GM23338 (cell line): Measurements from ENCODE around the gene STON1. TPM values are rescaled to one million over a fixed set of nuclear protein-coding genes. Genes with fewer than 3 reads are reported as not detected.
"Not testable (repeated sequence)": the region's sequence is repeated elsewhere in the genome, so short reads cannot be mapped to it uniquely, and the experiment has no call there.

ENCODE experiments used
- ATAC-seq: fragments of 200-7000 bp; cut with Tn5 transposase; 3 replicates; pipeline ENCODE4 v1.9.1; 2020
- DNase-seq: peaks from one replicate; pipeline ENCODE4 v3.0.0-alpha.2; 2015; ENCODE audit warnings: low spot score
- H2AFZ ChIP-seq: fragments of 200-600 bp; sonication (generic); 2 replicates; pipeline ENCODE4 v1.8.0; 2016; ENCODE audit warnings: antibody characterized with exemption, mild to moderate bottlenecking, moderate library complexity
- H3F3A ChIP-seq: fragments of 200-600 bp; sonication (generic); replicated peaks from 2 replicates; pipeline ENCODE4 v1.8.0; 2017; ENCODE audit warnings: antibody characterized with exemption, mixed run types, low read depth
- H3K27ac ChIP-seq: fragments of 200-600 bp; sonication (generic); 2 replicates; pipeline ENCODE4 v1.6.1; 2016; ENCODE audit warnings: low read depth
- H3K27me3 ChIP-seq: fragments of 200-600 bp; sonication (generic); 2 replicates; pipeline ENCODE4 v1.8.0; 2016; ENCODE audit warnings: mild to moderate bottlenecking, mixed run types, moderate library complexity; ENCODE audit not compliant: insufficient read depth
- H3K36me3 ChIP-seq: fragments of 200-600 bp; sonication (generic); 2 replicates; pipeline ENCODE4 v1.8.0; 2016; ENCODE audit warnings: mild to moderate bottlenecking; ENCODE audit not compliant: insufficient read depth
- H3K4me1 ChIP-seq: fragments of 200-600 bp; sonication (generic); 2 replicates; pipeline ENCODE4 v1.8.0; 2016; ENCODE audit warnings: mild to moderate bottlenecking, moderate library complexity; ENCODE audit not compliant: insufficient read depth
- H3K4me2 ChIP-seq: fragments of 200-600 bp; sonication (generic); 2 replicates; pipeline ENCODE4 v1.7.1; 2017; ENCODE audit warnings: mixed run types
- H3K4me3 ChIP-seq: fragments of 200-600 bp; sonication (generic); 2 replicates; pipeline ENCODE4 v1.6.1; 2016; ENCODE audit warnings: mixed run types
- H3K79me2 ChIP-seq: fragments of 200-600 bp; sonication (generic); replicated peaks from 2 replicates; pipeline ENCODE4 v1.8.0; 2017; ENCODE audit warnings: mild to moderate bottlenecking; ENCODE audit not compliant: insufficient read depth
- H3K9me2 ChIP-seq: fragments of 200-600 bp; sonication (generic); 2 replicates; pipeline ENCODE4 v1.8.0; 2017; ENCODE audit not compliant: insufficient read depth
- H4K20me1 ChIP-seq: fragments of 200-600 bp; sonication (generic); replicated peaks from 2 replicates; pipeline ENCODE4 v1.8.0; 2017; ENCODE audit warnings: mild to moderate bottlenecking; ENCODE audit not compliant: insufficient read depth
- H3K27ac Mint-ChIP-seq: 2 replicates; pipeline ENCODE4 v1.8.0; 2020; ENCODE audit warnings: inconsistent platforms, mild to moderate bottlenecking, moderate library complexity, mixed read lengths
- H3K27me3 Mint-ChIP-seq: 3 replicates; pipeline ENCODE4 v1.8.0; 2022; ENCODE audit warnings: low read depth, mild to moderate bottlenecking, moderate library complexity, mixed read lengths, inconsistent platforms; ENCODE audit not compliant: insufficient read depth, poor library complexity
- H3K36me3 Mint-ChIP-seq: 3 replicates; pipeline ENCODE4 v1.8.0; 2021; ENCODE audit warnings: low read depth, mild to moderate bottlenecking, inconsistent platforms, moderate library complexity, mixed read lengths
- H3K4me1 Mint-ChIP-seq: 3 replicates; pipeline ENCODE4 v1.8.0; 2020; ENCODE audit warnings: mild to moderate bottlenecking, inconsistent platforms, mixed read lengths
- H3K4me3 Mint-ChIP-seq: 3 replicates; pipeline ENCODE4 v1.8.0; 2021; ENCODE audit warnings: moderate library complexity, mild to moderate bottlenecking, inconsistent platforms, mixed read lengths
- H3K9me3 Mint-ChIP-seq: 3 replicates; pipeline ENCODE4 v1.8.0; 2020; ENCODE audit warnings: moderate library complexity, mild to moderate bottlenecking, inconsistent platforms, mixed read lengths
- CREB1 ChIP-seq: fragments of 250-450 bp; sonication (Bioruptor Pico); IDR thresholded peaks from 2 replicates; pipeline ENCODE4 v1.5.0; 2020; ENCODE audit warnings: low read depth, mild to moderate bottlenecking, moderate library complexity
- CTCF ChIP-seq, 2 experiments: fragments of 200-600 bp in 1 of 2; sonication (generic) in 1 of 2; conservative IDR thresholded peaks; 2 replicates each; pipeline versions ENCODE4 v1.5.1 to v1.6.1; 2016 to 2017; ENCODE audit warnings: antibody characterized with exemption in 2 of 2, low read depth in 2 of 2, mild to moderate bottlenecking in 2 of 2, moderate library complexity in 1 of 2
- EZH2 ChIP-seq: fragments of 200-600 bp; sonication (generic); IDR thresholded peaks from one replicate; pipeline ENCODE4 v1.8.0; 2017; ENCODE audit warnings: antibody characterized with exemption, mild to moderate bottlenecking, low read depth; ENCODE audit not compliant: unreplicated experiment
- EZH2phosphoT487 ChIP-seq: fragments of 200-600 bp; sonication (generic); IDR thresholded peaks from one replicate; pipeline ENCODE4 v1.8.1; 2018; ENCODE audit warnings: antibody characterized with exemption; ENCODE audit not compliant: unreplicated experiment
- JUNB ChIP-seq: IDR thresholded peaks from one replicate; pipeline ENCODE4 v1.6.1; 2016; ENCODE audit warnings: antibody characterized with exemption; ENCODE audit not compliant: unreplicated experiment
- NANOG ChIP-seq: IDR thresholded peaks from 2 replicates; pipeline ENCODE4 v1.6.1; 2016; ENCODE audit warnings: antibody characterized with exemption, borderline replicate concordance
- REST ChIP-seq: IDR thresholded peaks from one replicate; pipeline ENCODE4 v1.6.1; 2018; ENCODE audit warnings: antibody characterized with exemption; ENCODE audit not compliant: unreplicated experiment
- ZNF114 ChIP-seq: fragments of 250-450 bp; sonication (Bioruptor Pico); IDR thresholded peaks from 2 replicates; pipeline ENCODE4 v1.5.0; 2020; ENCODE audit warnings: mild to moderate bottlenecking, moderate library complexity
- polyA plus RNA-seq: library from polyadenylated mRNA; unstranded; fragments of >200 nt; fragmentation: Nextera tagmentation; extraction: Ambion mirVana; gene quantifications from 2 replicates; pipeline ENCODE4 v1.2.1, GENCODE V29; 2016
- total RNA-seq: library from RNA; depleted of rRNA; stranded (reverse); fragments of >200 nt; shearing (Covaris generic); gene quantifications from 2 replicates; pipeline ENCODE4 v1.2.3, GENCODE V29; 2014
- TF ChIP-seq, protein P1 (sequence below): fragments of 250-450 bp; sonication (Bioruptor Pico); IDR thresholded peaks from 2 replicates; pipeline ENCODE4 v1.5.0; 2020; ENCODE audit warnings: mild to moderate bottlenecking, moderate library complexity
- TF ChIP-seq, protein P2 (sequence below): IDR thresholded peaks from 2 replicates; pipeline ENCODE4 v1.6.1; 2016; ENCODE audit warnings: antibody characterized with exemption

STON1 gene
- total and polyA plus RNA-seq, 2 experiments from 2014 or later = 5.4 to 14.4 TPM

DNA sequence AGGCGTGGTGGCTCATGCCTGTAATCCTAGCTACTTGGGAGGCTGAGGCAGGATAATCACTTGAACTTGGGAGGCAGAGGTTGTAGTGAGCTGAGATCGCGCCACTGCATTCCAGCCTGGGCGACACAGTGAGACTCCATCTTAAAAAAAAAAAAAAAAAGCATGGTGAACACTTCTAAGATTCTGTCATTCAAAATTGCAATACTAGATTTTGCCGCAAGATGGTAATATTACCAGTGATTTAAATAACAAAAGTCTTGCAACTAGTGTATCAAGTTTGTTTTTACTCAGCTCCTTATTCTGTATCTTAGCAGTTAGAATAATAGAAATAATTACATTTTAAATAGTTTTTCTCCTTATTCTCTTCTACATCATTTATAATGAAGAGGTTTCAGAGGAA, 92.7 kb downstream of the STON1 start:
- not testable (repeated sequence) for H2AFZ ChIP-seq, H3F3A ChIP-seq, H3K4me2 ChIP-seq, H3K4me1 Mint-ChIP-seq, H4K20me1 ChIP-seq, DNase-seq, H3K79me2 ChIP-seq, H3K4me3 Mint-ChIP-seq, H3K36me3 ChIP-seq, H3K27me3 Mint-ChIP-seq, H3K4me1 ChIP-seq, ATAC-seq, H3K27ac Mint-ChIP-seq, H3K9me2 ChIP-seq, H3K27ac ChIP-seq, H3K27me3 ChIP-seq, H3K4me3 ChIP-seq, H3K36me3 Mint-ChIP-seq
- H3K9me3 Mint-ChIP-seq = peaks cover 15% of the 10 kb centered on the region; the same call in 2 of the 3 replicates

DNA sequence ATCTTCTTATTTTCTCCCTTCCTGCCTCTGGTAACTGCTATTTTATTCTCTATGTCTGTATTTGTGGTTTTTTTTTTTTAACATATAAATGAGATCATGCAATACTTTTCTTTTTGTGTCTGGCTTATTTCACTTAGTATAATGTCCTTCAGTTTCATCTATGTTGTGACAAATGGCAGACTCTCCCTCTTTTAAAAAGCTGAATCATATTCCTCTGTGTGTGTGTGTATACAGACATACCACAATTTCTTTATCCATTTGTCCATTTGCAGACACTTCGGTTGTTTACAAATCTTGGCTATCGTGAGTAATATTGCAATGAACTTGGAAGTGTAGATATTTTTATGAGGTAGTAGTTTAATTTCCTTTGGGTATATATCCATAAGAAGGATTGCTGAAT, 94.7 kb downstream of the STON1 start:
- no peaks in the 10 kb centered on the region for H3K4me1 Mint-ChIP-seq
- H3K4me2 ChIP-seq = no peak overlapping the region
- no peaks in the 10 kb centered on the region; the same call in 1 of the 2 replicates for H3K36me3 ChIP-seq
- H3K4me3 Mint-ChIP-seq = no peak overlapping the region
- no peak overlapping the region for H3K27ac ChIP-seq
- H3K9me3 Mint-ChIP-seq = peaks cover 15% of the 10 kb centered on the region; the same call in 2 of the 3 replicates
- no peak overlapping the region for H2AFZ ChIP-seq
- H3F3A ChIP-seq = no peaks in the 10 kb centered on the region
- H3K36me3 Mint-ChIP-seq = no peaks in the 10 kb centered on the region
- H4K20me1 ChIP-seq = no peaks in the 10 kb centered on the region
- no peak for ATAC-seq
- no peaks in the 10 kb centered on the region for H3K27me3 ChIP-seq
- no peak overlapping the region for H3K4me3 ChIP-seq
- H3K4me1 ChIP-seq = no peaks in the 10 kb centered on the region
- H3K9me2 ChIP-seq = no peaks in the 10 kb centered on the region
- no peaks in the 10 kb centered on the region for H3K79me2 ChIP-seq
- H3K27me3 Mint-ChIP-seq = no peaks in the 10 kb centered on the region
- DNase-seq = no peak
- no peak overlapping the region for H3K27ac Mint-ChIP-seq
- TF ChIP-seq, protein P1, sequence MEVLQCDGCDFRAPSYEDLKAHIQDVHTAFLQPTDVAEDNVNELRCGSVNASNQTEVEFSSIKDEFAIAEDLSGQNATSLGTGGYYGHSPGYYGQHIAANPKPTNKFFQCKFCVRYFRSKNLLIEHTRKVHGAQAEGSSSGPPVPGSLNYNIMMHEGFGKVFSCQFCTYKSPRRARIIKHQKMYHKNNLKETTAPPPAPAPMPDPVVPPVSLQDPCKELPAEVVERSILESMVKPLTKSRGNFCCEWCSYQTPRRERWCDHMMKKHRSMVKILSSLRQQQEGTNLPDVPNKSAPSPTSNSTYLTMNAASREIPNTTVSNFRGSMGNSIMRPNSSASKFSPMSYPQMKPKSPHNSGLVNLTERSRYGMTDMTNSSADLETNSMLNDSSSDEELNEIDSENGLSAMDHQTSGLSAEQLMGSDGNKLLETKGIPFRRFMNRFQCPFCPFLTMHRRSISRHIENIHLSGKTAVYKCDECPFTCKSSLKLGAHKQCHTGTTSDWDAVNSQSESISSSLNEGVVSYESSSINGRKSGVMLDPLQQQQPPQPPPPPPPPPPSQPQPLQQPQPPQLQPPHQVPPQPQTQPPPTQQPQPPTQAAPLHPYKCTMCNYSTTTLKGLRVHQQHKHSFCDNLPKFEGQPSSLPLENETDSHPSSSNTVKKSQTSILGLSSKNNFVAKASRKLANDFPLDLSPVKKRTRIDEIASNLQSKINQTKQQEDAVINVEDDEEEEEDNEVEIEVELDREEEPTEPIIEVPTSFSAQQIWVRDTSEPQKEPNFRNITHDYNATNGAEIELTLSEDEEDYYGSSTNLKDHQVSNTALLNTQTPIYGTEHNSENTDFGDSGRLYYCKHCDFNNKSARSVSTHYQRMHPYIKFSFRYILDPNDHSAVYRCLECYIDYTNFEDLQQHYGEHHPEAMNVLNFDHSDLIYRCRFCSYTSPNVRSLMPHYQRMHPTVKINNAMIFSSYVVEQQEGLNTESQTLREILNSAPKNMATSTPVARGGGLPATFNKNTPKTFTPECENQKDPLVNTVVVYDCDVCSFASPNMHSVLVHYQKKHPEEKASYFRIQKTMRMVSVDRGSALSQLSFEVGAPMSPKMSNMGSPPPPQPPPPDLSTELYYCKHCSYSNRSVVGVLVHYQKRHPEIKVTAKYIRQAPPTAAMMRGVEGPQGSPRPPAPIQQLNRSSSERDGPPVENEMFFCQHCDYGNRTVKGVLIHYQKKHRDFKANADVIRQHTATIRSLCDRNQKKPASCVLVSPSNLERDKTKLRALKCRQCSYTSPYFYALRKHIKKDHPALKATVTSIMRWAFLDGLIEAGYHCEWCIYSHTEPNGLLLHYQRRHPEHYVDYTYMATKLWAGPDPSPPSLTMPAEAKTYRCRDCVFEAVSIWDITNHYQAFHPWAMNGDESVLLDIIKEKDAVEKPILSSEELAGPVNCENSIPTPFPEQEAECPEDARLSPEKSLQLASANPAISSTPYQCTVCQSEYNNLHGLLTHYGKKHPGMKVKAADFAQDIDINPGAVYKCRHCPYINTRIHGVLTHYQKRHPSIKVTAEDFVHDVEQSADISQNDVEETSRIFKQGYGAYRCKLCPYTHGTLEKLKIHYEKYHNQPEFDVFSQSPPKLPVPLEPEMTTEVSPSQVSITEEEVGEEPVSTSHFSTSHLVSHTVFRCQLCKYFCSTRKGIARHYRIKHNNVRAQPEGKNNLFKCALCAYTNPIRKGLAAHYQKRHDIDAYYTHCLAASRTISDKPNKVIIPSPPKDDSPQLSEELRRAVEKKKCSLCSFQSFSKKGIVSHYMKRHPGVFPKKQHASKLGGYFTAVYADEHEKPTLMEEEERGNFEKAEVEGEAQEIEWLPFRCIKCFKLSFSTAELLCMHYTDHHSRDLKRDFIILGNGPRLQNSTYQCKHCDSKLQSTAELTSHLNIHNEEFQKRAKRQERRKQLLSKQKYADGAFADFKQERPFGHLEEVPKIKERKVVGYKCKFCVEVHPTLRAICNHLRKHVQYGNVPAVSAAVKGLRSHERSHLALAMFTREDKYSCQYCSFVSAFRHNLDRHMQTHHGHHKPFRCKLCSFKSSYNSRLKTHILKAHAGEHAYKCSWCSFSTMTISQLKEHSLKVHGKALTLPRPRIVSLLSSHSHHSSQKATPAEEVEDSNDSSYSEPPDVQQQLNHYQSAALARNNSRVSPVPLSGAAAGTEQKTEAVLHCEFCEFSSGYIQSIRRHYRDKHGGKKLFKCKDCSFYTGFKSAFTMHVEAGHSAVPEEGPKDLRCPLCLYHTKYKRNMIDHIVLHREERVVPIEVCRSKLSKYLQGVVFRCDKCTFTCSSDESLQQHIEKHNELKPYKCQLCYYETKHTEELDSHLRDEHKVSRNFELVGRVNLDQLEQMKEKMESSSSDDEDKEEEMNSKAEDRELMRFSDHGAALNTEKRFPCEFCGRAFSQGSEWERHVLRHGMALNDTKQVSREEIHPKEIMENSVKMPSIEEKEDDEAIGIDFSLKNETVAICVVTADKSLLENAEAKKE (CRISPR knock-in tag) = no peak
- TF ChIP-seq EZH2 (no peak), JUNB (no peak), EZH2phosphoT487 (no peak), NANOG (no peak), CTCF (conservative IDR thresholded peaks at IDR 0.05; ENCODE audit: low read depth in 2 of 2) (no peak), CREB1 (no peak), ZNF114 (CRISPR knock-in tag) (no peak), REST (no peak)
- TF ChIP-seq, protein P2, sequence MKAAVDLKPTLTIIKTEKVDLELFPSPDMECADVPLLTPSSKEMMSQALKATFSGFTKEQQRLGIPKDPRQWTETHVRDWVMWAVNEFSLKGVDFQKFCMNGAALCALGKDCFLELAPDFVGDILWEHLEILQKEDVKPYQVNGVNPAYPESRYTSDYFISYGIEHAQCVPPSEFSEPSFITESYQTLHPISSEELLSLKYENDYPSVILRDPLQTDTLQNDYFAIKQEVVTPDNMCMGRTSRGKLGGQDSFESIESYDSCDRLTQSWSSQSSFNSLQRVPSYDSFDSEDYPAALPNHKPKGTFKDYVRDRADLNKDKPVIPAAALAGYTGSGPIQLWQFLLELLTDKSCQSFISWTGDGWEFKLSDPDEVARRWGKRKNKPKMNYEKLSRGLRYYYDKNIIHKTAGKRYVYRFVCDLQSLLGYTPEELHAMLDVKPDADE = no peak
